WTC11 (cell line): ENCODE results near the gene KCNIP4. TPM values are rescaled to one million over a fixed set of nuclear protein-coding genes. Genes with fewer than 3 reads are reported as not detected.
A peak's percentile ranks its signal among the peaks of the same experiment; 100 is the strongest.

Source experiments
- ATAC-seq: fragments of 200-7000 bp; cut with Tn5 transposase; 2 replicates; pipeline ENCODE4 v1.10.0; 2021; ENCODE audit warnings: mild to moderate bottlenecking, moderate library complexity
- CTCF ChIA-PET: fragments of 300-600 bp; sonication (Branson Sonifier 250); formaldehyde crosslinking; loops from one replicate; lab custom pipeline; 2021; ENCODE audit warnings: antibody characterized with exemption; lab: Charles Lee
- POLR2A ChIA-PET: fragments of 350-600 bp; sonication (Branson Sonifier 250); formaldehyde crosslinking; loops from one replicate; lab custom pipeline; 2021; ENCODE audit warnings: antibody characterized with exemption; lab: Charles Lee
- DNase-seq: peaks from one replicate; pipeline ENCODE4 v3.0.0; 2021; ENCODE audit warnings: low spot score
- H3K27ac Mint-ChIP-seq: 2 replicates; pipeline ENCODE4 v1.8.0; 2021; ENCODE audit warnings: mixed read lengths
- H3K27me3 Mint-ChIP-seq: 2 replicates; pipeline ENCODE4 v1.8.0; 2021; ENCODE audit warnings: low read depth, mild to moderate bottlenecking, moderate library complexity, mixed read lengths
- H3K36me3 Mint-ChIP-seq: 2 replicates; pipeline ENCODE4 v1.8.0; 2021; ENCODE audit warnings: mixed read lengths
- H3K4me1 Mint-ChIP-seq: 2 replicates; pipeline ENCODE4 v1.8.0; 2022; ENCODE audit warnings: mixed read lengths
- H3K4me3 Mint-ChIP-seq: 2 replicates; pipeline ENCODE4 v1.8.0; 2021; ENCODE audit warnings: mild to moderate bottlenecking, moderate library complexity, mixed read lengths
- H3K9me3 Mint-ChIP-seq: 2 replicates; pipeline ENCODE4 v1.8.0; 2021; ENCODE audit warnings: mixed read lengths
- ATF3 ChIP-seq: sonication (generic); formaldehyde crosslinking; conservative IDR thresholded peaks from 2 replicates; pipeline ENCODE4 v1.8.1; 2022; ENCODE audit warnings: mild to moderate bottlenecking, missing genetic modification reagents
- CREM ChIP-seq: sonication (generic); formaldehyde crosslinking; IDR thresholded peaks from 2 replicates; pipeline ENCODE4 v1.8.1; 2022; ENCODE audit warnings: mild to moderate bottlenecking, missing genetic modification reagents, moderate library complexity
- E2F4 ChIP-seq: sonication (generic); formaldehyde crosslinking; IDR thresholded peaks from 2 replicates; pipeline ENCODE4 v1.8.1; 2022; ENCODE audit warnings: low read depth, mild to moderate bottlenecking, moderate library complexity, missing genetic modification reagents, borderline replicate concordance
- ETV6 ChIP-seq: sonication (generic); formaldehyde crosslinking; IDR thresholded peaks from 2 replicates; pipeline ENCODE4 v1.8.1; 2022; ENCODE audit warnings: mild to moderate bottlenecking, missing genetic modification reagents
- FOXK1 ChIP-seq: sonication (generic); formaldehyde crosslinking; IDR thresholded peaks from 2 replicates; pipeline ENCODE4 v1.8.0; 2022; ENCODE audit warnings: mild to moderate bottlenecking, moderate library complexity, missing genetic modification reagents
- FOXP4 ChIP-seq: sonication (generic); formaldehyde crosslinking; IDR thresholded peaks from 2 replicates; pipeline ENCODE4 v1.8.0; 2022; ENCODE audit warnings: mild to moderate bottlenecking, missing genetic modification reagents
- MAX ChIP-seq: sonication (generic); formaldehyde crosslinking; IDR thresholded peaks from 2 replicates; pipeline ENCODE4 v1.8.0; 2022; ENCODE audit warnings: mild to moderate bottlenecking, missing genetic modification reagents
- MYBL2 ChIP-seq: sonication (generic); formaldehyde crosslinking; IDR thresholded peaks from 2 replicates; pipeline ENCODE4 v1.8.1; 2023; ENCODE audit warnings: mild to moderate bottlenecking, moderate library complexity, missing genetic modification reagents
- NFYB ChIP-seq: sonication (generic); formaldehyde crosslinking; conservative IDR thresholded peaks from 2 replicates; pipeline ENCODE4 v1.8.0; 2022; ENCODE audit warnings: low read depth, missing genetic modification reagents
- NR1H2 ChIP-seq: sonication (generic); formaldehyde crosslinking; IDR thresholded peaks from 2 replicates; pipeline ENCODE4 v1.9.0; 2021; ENCODE audit warnings: mild to moderate bottlenecking, moderate library complexity, missing genetic modification reagents
- NR2C2 ChIP-seq: sonication (generic); formaldehyde crosslinking; IDR thresholded peaks from 2 replicates; pipeline ENCODE4 v1.8.0; 2022; ENCODE audit warnings: mild to moderate bottlenecking, missing genetic modification reagents
- NR3C1 ChIP-seq: sonication (generic); formaldehyde crosslinking; conservative IDR thresholded peaks from 2 replicates; pipeline ENCODE4 v1.8.1; 2023; ENCODE audit warnings: low read depth, mild to moderate bottlenecking, missing genetic modification reagents
- PRDM15 ChIP-seq: sonication (generic); formaldehyde crosslinking; IDR thresholded peaks from 2 replicates; pipeline ENCODE4 v1.8.0; 2022; ENCODE audit warnings: missing genetic modification reagents
- RELA ChIP-seq: sonication (generic); formaldehyde crosslinking; IDR thresholded peaks from 2 replicates; pipeline ENCODE4 v1.8.1; 2022; ENCODE audit warnings: missing genetic modification reagents, mild to moderate bottlenecking, borderline replicate concordance
- RORB ChIP-seq: fragments of 250-450 bp; sonication (Bioruptor Pico); IDR thresholded peaks from 2 replicates; pipeline ENCODE4 v1.9.0; 2021; ENCODE audit warnings: mild to moderate bottlenecking
- TEAD1 ChIP-seq: sonication (generic); formaldehyde crosslinking; IDR thresholded peaks from 2 replicates; pipeline ENCODE4 v1.8.0; 2022; ENCODE audit warnings: mild to moderate bottlenecking, missing genetic modification reagents
- ZNF138 ChIP-seq: sonication (generic); formaldehyde crosslinking; conservative IDR thresholded peaks from 2 replicates; pipeline ENCODE4 v1.8.1; 2022; ENCODE audit warnings: mild to moderate bottlenecking, moderate library complexity, missing genetic modification reagents
- ZNF219 ChIP-seq: sonication (generic); formaldehyde crosslinking; IDR thresholded peaks from 2 replicates; pipeline ENCODE4 v1.8.0; 2023; ENCODE audit warnings: missing genetic modification reagents, mild to moderate bottlenecking, borderline replicate concordance
- ZNF396 ChIP-seq: fragments of 250-450 bp; sonication (Bioruptor Pico); IDR thresholded peaks from 2 replicates; pipeline ENCODE4 v1.8.0; 2021; ENCODE audit warnings: mild to moderate bottlenecking, moderate library complexity, borderline replicate concordance
- ZNF423 ChIP-seq: fragments of 250-450 bp; sonication (Bioruptor Pico); IDR thresholded peaks from 2 replicates; pipeline ENCODE4 v2.1.2; 2022; ENCODE audit warnings: mild to moderate bottlenecking, moderate library complexity
- ZNF671 ChIP-seq: fragments of 250-450 bp; sonication (Bioruptor Pico); IDR thresholded peaks from 2 replicates; pipeline ENCODE4 v1.8.0; 2021; ENCODE audit warnings: mild to moderate bottlenecking
- total RNA-seq: library from RNA; stranded (reverse); gene quantifications from 3 replicates; pipeline ENCODE4 v1.2.3, GENCODE V29; 2021

The KCNIP4 gene
- total RNA-seq, 1 experiment from 2014 or later, result not detected

GRCh38 chr4:21555083-21555482 is 393.5 kb downstream of the KCNIP4 start:
- no peak overlapping the region for H3K4me3 Mint-ChIP-seq
- no peaks in the 10 kb centered on the region for H3K27me3 Mint-ChIP-seq
- H3K9me3 Mint-ChIP-seq, result peaks cover under 1% of the 10 kb centered on the region; the same call in 1 of the 2 replicates
- ChIA-PET POLR2A (no interaction called here), CTCF (interaction anchor here (0.9 kb wide), 1 partner anchor 210 kb away, joined by 3 read pairs; no protein-coding TSS in a partner anchor)
- DNase-seq, result no peak
- no peaks in the 10 kb centered on the region for H3K36me3 Mint-ChIP-seq
- no peak for ATAC-seq
- peaks cover 22% of the 10 kb centered on the region for H3K4me1 Mint-ChIP-seq
- TF ChIP-seq ZNF423, result no peak
- no peak for TF ChIP-seq ZNF138 (CRISPR knock-in tag)
- TF ChIP-seq MYBL2 (CRISPR knock-in tag), result no peak
- TF ChIP-seq ZNF671 (CRISPR knock-in tag), result no peak
- H3K27ac Mint-ChIP-seq, result no peak overlapping the region

- Mint-ChIP-seq H3K36me3 (no peaks in the 10 kb centered on the region), H3K4me3 (no peak overlapping the region), H3K9me3 (peaks cover 3% of the 10 kb centered on the region; the same call in 1 of the 2 replicates), H3K27me3 (no peaks in the 10 kb centered on the region)
- no peak for ATAC-seq
- ChIA-PET POLR2A (no interaction called here), CTCF (interaction anchor here (0.9 kb wide), 1 partner anchor 211 kb away, joined by 3 read pairs; no protein-coding TSS in a partner anchor)
- no peak for TF ChIP-seq CREM (CRISPR knock-in tag)
- TF ChIP-seq ATF3 (CRISPR knock-in tag), result no peak
- TF ChIP-seq, all 79 proteins: peak for 0
- H3K27ac Mint-ChIP-seq, result no peak overlapping the region; the same call in 1 of the 2 replicates
- peaks cover 22% of the 10 kb centered on the region for H3K4me1 Mint-ChIP-seq
- no peak for DNase-seq
Observed at GRCh38 chr4:21554500-21554899, 394.1 kb downstream of the KCNIP4 start.

GRCh38 chr4:21554066-21554465 is 394.5 kb downstream of the KCNIP4 start:
- no peaks in the 10 kb centered on the region for H3K36me3 Mint-ChIP-seq
- H3K9me3 Mint-ChIP-seq, result peaks cover 3% of the 10 kb centered on the region; the same call in 1 of the 2 replicates
- H3K27me3 Mint-ChIP-seq, result no peaks in the 10 kb centered on the region
- H3K4me1 Mint-ChIP-seq, result peaks cover 22% of the 10 kb centered on the region
- peak; percentile 34; the same call in 1 of the 2 replicates for ATAC-seq
- DNase-seq, result no peak
- ChIA-PET CTCF (no interaction called here), POLR2A (no interaction called here)
- TF ChIP-seq ZNF396 (CRISPR knock-in tag), result no peak
- TF ChIP-seq RORB (CRISPR knock-in tag), result no peak
- TF ChIP-seq E2F4 (CRISPR knock-in tag), result no peak
- TF ChIP-seq RELA (CRISPR knock-in tag), result no peak
- no peak for TF ChIP-seq ATF3 (CRISPR knock-in tag)
- TF ChIP-seq CREM (CRISPR knock-in tag), result no peak
- no peak for TF ChIP-seq NR1H2
- no peak for TF ChIP-seq ETV6 (CRISPR knock-in tag)
- no peak for TF ChIP-seq ZNF219
- no peak for TF ChIP-seq FOXP4 (CRISPR knock-in tag)
- no peak overlapping the region for H3K4me3 Mint-ChIP-seq
- no peak overlapping the region for H3K27ac Mint-ChIP-seq

GRCh38 chr4:21552455-21552854 is 396.1 kb downstream of the KCNIP4 start:
- CTCF ChIA-PET, result interaction anchor here (1.0 kb wide), 1 partner anchor 83 kb away, joined by 3 read pairs; no protein-coding TSS in a partner anchor
- H3K27ac Mint-ChIP-seq, result no peak overlapping the region
- no peaks in the 10 kb centered on the region for H3K27me3 Mint-ChIP-seq
- DNase-seq (no peak), ATAC-seq (no peak)
- H3K4me3 Mint-ChIP-seq, result no peak overlapping the region
- no peaks in the 10 kb centered on the region for H3K36me3 Mint-ChIP-seq
- H3K9me3 Mint-ChIP-seq, result peaks cover 3% of the 10 kb centered on the region; the same call in 1 of the 2 replicates
- H3K4me1 Mint-ChIP-seq, result peaks cover 22% of the 10 kb centered on the region
- POLR2A ChIA-PET, result no interaction called here
- TF ChIP-seq PRDM15 (no peak), FOXK1 (no peak), NR2C2 (no peak), TEAD1 (CRISPR knock-in tag) (no peak), MAX (CRISPR knock-in tag) (no peak), E2F4 (CRISPR knock-in tag) (no peak), NFYB (CRISPR knock-in tag) (no peak), NR3C1 (CRISPR knock-in tag) (no peak)
